Measurements from ENCODE around the gene ACOXL.

The ACOXL gene

DNA sequence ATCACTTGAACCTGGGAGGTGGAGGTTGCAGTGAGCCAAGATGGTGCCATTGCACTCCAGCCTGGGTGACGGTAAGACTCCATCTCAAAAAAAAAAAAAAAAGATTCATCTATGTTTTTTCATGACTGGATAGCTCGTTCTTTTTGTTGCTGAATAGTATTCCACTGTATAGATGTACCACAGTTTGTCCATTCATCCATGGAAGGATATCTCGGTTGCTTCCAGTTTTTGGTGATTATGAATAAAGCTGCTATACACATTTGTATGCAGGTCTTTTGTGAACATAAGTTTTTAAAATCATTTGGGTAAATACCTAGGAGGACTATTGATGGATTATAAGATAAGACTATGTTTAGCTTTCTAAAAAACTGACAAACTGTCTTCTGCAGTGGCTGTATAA, 90.8 kb downstream of the ACOXL start:
- H3K4me3 ChIP-seq (ENCODE audit: low read depth, low read length): no peak overlapping the region
- no peaks in the 10 kb centered on the region for H3K36me3 ChIP-seq (ENCODE audit: control insufficient read depth in 2 of 2, insufficient read depth in 1 of 2, low read length in 2 of 2)
- H3K9me3 ChIP-seq (ENCODE audit: control insufficient read depth, insufficient read depth, low read depth, low read length): no peaks in the 10 kb centered on the region; the same call in 1 of the 2 replicates
- no peak for TF ChIP-seq OSR2 (tag by site-specific recombination; IDR thresholded peaks at IDR 0.05)
- no peak for TF ChIP-seq ZNF140 (tag by site-specific recombination; IDR thresholded peaks at IDR 0.05)
- TF ChIP-seq ZNF707 (tag by site-specific recombination; IDR thresholded peaks at IDR 0.05): no peak
- TF ChIP-seq ZNF138 (tag by site-specific recombination; IDR thresholded peaks at IDR 0.05; ENCODE audit: borderline replicate concordance): no peak
- no peak for TF ChIP-seq HIC1 (tag by site-specific recombination; IDR thresholded peaks at IDR 0.05)
- TF ChIP-seq, protein P1, sequence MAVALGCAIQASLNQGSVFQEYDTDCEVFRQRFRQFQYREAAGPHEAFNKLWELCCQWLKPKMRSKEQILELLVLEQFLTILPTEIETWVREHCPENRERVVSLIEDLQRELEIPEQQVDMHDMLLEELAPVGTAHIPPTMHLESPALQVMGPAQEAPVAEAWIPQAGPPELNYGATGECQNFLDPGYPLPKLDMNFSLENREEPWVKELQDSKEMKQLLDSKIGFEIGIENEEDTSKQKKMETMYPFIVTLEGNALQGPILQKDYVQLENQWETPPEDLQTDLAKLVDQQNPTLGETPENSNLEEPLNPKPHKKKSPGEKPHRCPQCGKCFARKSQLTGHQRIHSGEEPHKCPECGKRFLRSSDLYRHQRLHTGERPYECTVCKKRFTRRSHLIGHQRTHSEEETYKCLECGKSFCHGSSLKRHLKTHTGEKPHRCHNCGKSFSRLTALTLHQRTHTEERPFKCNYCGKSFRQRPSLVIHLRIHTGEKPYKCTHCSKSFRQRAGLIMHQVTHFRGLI (tag by site-specific recombination; IDR thresholded peaks at IDR 0.05): no peak
- no peak for TF ChIP-seq ZNF311 (tag by site-specific recombination; IDR thresholded peaks at IDR 0.05; ENCODE audit: borderline replicate concordance)
- TF ChIP-seq ZNF670 (tag by site-specific recombination; IDR thresholded peaks at IDR 0.05; ENCODE audit: low read depth): no peak
- TF ChIP-seq YY2 (tag by site-specific recombination; IDR thresholded peaks at IDR 0.05): no peak
- TF ChIP-seq ZSCAN30 (tag by site-specific recombination; IDR thresholded peaks at IDR 0.05): no peak
- no peak for TF ChIP-seq PRDM4 (tag by site-specific recombination; IDR thresholded peaks at IDR 0.05)
- ChIA-PET POLR2A (no interaction called here), CTCF (interaction anchor here (0.7 to 2.3 kb wide), 2 partner anchors 11 to 366 kb away, joined by 3 to 10 read pairs; no protein-coding TSS in a partner anchor)
- H3K27ac ChIP-seq (ENCODE audit: extremely low read depth, low read depth, low read length): no peak overlapping the region
- no peaks in the 10 kb centered on the region for H3K4me1 ChIP-seq (ENCODE audit: control insufficient read depth, insufficient read depth, low read length)

- POLR2A ChIA-PET: no interaction called here
- CTCF ChIA-PET: interaction anchor here (0.7 to 1.3 kb wide), 3 partner anchors 16 to 359 kb away, joined by 3 to 5 read pairs (median 3); no protein-coding TSS in a partner anchor
- Histone ChIP-seq H3K27ac (ENCODE audit: extremely low read depth, low read depth, low read length) (no peak overlapping the region), H3K4me3 (ENCODE audit: low read depth, low read length) (no peak overlapping the region), H3K4me1 (ENCODE audit: control insufficient read depth, insufficient read depth, low read length) (no peaks in the 10 kb centered on the region), H3K36me3 (ENCODE audit: control insufficient read depth in 2 of 2, insufficient read depth in 1 of 2, low read length in 2 of 2) (no peaks in the 10 kb centered on the region), H3K9me3 (ENCODE audit: control insufficient read depth, insufficient read depth, low read depth, low read length) (no peaks in the 10 kb centered on the region; the same call in 1 of the 2 replicates)
- TF ChIP-seq PRDM2 (tag by site-specific recombination; IDR thresholded peaks at IDR 0.05; ENCODE audit: borderline replicate concordance) (no peak), HOXA7 (CRISPR knock-in tag; IDR thresholded peaks at IDR 0.05; ENCODE audit: borderline replicate concordance) (no peak), KLF9 (tag by site-specific recombination; IDR thresholded peaks at IDR 0.05; ENCODE audit: low read depth) (no peak), ZNF202 (tag by site-specific recombination; IDR thresholded peaks at IDR 0.05; ENCODE audit: borderline replicate concordance) (no peak), HOXC10 (CRISPR knock-in tag; IDR thresholded peaks at IDR 0.05) (no peak), ZNF362 (tag by site-specific recombination; IDR thresholded peaks at IDR 0.05) (no peak)
- TF ChIP-seq, protein P2, sequence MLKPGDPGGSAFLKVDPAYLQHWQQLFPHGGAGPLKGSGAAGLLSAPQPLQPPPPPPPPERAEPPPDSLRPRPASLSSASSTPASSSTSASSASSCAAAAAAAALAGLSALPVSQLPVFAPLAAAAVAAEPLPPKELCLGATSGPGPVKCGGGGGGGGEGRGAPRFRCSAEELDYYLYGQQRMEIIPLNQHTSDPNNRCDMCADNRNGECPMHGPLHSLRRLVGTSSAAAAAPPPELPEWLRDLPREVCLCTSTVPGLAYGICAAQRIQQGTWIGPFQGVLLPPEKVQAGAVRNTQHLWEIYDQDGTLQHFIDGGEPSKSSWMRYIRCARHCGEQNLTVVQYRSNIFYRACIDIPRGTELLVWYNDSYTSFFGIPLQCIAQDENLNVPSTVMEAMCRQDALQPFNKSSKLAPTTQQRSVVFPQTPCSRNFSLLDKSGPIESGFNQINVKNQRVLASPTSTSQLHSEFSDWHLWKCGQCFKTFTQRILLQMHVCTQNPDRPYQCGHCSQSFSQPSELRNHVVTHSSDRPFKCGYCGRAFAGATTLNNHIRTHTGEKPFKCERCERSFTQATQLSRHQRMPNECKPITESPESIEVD (tag by site-specific recombination; IDR thresholded peaks at IDR 0.05): no peak
Measured at GRCh38 chr2:110827511-110827910, 95.1 kb downstream of the ACOXL start.

Measured in HEK293 (cell line).